ENCODE results near the gene ASCC1. TPM values are rescaled to one million over a fixed set of nuclear protein-coding genes. Genes with fewer than 3 reads are reported as not detected.

Gene ASCC1
- total RNA-seq, 1 donor from 2014 or later, result 26.2 TPM

DNA sequence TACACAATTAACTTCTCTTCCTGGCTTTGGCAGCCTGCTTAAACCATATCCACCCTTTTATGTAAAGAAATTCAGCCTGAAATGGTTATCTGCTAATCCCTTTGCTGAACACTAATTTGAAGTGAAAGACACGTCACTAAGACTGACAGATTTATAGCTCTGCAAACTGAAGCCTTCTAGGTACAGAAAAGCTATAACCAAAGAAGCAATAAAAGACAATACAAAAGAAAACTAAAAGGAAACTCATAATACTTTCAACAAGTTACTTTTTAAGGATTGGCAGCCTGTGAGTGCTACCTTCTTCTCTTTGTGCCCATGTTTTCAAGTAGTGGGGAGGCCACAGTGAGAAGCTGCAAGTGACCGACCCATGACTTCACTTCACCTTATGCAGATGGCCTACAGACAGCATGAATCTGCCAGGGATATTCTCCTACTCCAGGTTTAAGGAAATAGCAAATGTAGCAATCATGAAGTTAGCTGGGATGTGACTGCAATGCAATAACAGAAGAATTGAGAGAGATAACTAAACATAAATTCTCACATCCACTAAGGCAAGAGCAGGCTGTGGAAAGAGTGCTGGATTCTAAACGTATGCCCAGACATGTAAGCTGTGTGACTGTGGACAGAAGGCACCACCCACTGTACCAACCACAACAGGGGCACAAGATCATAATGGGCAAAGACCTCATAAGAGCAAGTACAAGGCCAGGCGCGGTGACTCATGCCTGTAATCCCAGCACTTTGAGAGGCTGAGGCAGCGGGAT is 117.1 kb downstream of the ASCC1 start:
- no peak for DNase-seq (ENCODE audit: low read depth in 2 of 2)

DNA sequence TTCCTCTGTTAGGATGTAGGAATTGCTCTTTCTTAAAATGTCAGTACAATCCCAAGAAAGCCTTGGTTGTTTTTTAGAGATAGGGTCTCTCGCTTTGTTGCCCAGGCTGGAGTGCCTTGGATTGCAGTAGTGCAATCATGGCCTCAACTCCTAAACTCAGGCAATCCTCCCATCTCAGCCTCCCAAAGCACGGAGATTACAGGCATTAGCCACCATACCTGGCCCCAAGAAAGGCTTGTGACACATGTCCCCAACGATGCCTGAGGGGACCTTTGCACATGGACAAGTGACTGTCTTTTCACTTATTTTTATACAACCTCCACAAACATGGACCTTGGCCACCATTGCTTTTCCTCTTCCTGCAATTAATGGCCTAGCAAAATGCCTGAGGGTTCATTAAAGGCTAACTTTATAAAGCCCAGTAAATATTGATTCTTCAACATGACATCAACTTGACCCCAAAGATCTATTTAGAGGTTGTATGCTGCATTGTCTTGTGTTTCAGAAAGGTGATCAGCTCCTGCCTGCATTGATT is 117.7 kb downstream of the ASCC1 start:
- DNase-seq (ENCODE audit: low read depth in 2 of 2), result no peak

DNA sequence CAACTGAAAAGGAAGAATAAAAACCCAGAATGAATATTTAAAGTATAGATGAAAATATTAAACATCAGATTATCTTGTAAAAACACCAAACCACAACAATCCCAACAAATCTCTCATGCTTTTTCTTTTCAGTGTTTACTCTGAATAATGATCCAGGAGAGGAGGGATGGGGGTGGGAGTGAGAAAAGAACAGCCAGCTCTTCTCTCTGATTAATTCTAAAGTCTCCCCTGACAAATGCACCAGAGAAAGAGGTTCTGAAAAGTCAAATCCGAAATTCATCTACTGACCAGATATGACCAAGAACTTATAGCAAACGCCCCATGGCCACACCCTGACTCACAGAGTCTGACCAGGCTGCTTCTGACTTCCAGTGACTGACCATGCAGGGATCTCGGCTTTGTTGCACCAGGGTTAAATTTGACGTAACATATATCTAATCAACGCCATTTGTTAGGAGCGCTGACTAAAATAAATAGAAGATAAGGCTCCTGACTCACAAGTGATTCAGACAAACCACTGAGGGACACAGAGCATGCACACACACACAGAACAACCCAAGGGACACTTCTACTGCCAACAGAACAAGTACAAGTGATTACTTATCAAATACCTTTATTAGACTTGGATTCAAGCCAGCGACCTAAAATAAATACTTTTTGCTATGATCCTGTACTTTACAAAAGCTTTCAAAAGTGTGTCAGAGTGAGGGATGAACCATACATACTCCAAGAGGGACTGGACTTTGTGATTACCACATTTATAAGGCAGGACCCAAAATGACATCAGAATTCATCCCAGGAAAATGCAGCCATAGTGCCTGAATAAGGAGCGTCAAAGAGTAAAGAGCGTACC is 118.4 kb downstream of the ASCC1 start:
- peak in 1 of 2 donors; percentile 60 for DNase-seq (ENCODE audit: low read depth in 2 of 2)

DNA sequence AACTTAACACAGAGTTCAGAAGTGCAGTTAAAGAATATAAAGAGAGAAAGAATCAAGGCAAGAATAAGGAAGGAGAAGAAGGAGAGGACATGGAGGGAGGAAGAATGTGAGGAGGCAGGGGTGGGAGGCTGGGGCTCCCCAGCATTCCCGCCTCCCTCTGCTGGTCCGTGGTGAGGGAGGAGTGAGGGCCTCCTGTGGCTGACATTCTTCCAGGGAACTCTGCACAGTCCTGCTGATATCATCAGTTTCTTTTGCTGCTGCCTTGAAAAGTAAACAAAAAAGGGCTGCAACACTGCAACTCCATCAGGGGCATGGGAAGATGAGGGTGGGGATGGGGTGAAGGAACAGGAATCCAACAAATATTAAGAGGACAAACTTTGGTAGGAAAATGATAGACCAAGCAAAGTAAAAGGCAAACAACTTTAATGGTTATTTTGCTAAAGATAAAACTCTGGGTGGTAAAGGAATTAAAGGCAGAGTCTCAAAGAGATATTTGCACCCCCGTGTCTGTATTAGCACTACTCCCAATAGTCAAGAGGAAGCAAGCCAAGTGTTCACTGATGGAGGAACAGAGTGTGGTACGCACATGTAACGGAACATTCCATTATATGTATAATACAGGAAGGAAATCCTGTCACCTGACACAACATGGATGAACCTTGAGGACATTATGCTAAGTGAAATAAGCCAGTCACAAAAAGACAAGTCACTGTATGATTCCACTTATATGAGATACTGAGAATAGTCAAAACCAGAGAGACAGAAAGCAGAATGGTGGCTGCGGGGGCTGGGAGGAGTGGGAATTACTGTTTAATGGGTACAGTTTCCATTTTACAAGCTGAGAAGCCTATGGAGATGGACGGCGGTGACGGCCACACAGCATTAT is 119.7 kb downstream of the ASCC1 start:
- peak; percentile 10 to 16 for DNase-seq (ENCODE audit: low read depth in 2 of 2)

DNA sequence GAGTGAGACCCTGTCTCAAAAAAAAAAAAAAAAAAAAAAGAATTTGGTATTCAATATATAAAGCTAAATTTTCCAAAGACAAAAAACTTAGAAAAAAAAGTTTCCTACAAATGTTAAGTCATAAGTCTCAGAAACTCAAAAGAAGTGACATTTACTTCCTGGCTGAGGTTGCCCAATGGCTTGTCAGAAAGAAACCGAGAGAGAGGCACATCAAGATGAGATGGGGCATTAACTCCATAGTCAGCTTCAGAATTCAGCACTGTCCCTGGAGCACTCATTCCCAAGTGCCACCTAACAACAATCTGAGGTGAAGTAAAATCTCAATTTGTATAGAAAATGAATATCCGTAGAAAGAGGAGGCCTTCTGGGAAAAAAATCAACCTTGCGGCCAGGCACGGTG is 120.9 kb downstream of the ASCC1 start:
- no peak for DNase-seq (ENCODE audit: low read depth in 2 of 2)

DNA sequence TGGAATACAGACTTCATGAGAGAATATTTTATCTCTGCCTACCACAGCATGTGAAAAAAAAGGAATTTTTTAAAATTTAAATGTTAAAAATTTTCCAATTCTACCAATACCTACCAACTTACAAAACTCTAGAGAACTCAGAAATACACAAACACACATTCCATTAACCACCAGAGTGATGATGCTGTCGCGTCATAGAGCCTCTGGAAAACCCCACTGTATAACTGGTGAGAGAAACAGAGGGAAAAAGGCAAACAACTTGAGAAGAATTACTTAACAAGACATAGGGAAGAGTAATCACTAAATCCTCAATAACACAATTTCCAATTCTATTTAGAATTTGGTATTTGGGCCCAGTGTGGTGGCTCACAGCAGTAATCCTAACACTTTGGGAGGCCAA is 121.5 kb downstream of the ASCC1 start:
- no peak for DNase-seq (ENCODE audit: low read depth in 2 of 2)

DNA sequence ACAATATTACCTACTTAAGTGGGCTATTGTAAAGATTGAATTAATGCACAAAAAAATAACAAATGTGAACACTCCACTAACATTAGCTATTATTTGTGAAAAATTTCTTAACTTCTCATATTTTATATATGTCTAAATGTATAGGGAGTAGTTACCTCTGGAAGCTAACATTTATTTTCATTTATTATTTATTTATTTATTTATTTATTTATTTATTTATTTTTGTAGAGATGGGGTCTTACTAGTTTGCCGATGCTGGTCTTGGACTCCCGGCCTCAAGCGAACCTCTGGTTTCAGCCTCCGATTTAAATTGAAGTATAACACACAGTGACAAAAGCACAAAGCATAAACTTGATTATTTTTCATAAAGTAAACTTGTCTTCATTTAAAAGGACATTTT is 122.6 kb downstream of the ASCC1 start:
- DNase-seq (ENCODE audit: low read depth in 2 of 2), result no peak

DNA sequence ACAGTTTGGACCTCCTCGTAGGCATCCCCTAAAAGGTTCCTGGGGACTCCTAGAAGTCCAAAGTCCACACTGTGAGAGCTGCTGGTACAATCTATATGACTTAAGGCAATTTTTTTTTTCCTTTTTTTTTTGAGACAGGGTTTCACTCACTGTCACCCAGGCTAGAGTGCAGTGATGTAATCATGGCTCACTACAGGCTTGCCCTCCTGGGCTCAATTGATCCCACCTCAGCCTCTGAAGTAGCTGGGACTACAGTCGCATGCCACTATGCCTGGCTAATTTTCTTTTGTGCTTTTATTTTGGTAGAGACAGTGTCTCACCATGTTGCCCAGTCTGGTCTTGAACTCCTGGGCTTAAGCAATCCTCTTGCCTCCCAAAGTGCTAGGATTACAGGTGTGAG is 123.1 kb downstream of the ASCC1 start:
- DNase-seq (ENCODE audit: low read depth in 2 of 2), result no peak

DNA sequence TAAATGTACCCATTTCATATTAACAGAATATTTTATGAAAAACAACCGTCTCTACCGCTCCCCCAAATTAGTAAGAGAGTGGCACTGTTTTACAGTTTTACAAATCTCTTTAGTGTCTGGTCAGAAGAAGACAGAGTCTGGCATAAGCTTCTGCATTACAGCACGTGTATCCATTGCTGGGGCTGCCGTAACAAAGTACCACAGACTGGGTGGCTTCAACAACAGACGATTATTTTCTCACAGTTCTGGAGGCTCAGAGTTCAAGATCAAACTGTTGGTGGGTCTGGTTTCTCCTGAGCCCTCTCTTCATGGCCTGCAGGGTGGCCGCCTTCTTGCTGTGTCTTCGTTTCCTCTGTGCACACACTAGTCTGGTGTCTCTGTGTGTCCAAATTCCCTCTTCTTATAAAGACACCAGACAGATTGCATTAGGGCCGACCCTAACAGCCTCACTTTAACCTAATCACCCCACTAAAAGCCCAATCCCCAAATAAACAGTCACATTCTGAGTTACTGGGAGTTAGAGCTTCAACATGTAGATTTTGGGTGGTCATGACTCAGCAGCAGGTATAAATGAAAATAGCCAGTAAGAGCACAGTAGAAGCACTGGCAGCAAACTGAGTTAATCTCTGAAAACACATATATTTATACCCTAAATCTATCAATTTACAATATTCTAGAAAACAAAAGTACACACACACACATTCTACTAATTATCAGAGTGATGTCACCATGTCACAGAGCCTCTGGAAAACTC is 123.7 kb downstream of the ASCC1 start:
- DNase-seq (ENCODE audit: low read depth in 2 of 2), result no peak

DNA sequence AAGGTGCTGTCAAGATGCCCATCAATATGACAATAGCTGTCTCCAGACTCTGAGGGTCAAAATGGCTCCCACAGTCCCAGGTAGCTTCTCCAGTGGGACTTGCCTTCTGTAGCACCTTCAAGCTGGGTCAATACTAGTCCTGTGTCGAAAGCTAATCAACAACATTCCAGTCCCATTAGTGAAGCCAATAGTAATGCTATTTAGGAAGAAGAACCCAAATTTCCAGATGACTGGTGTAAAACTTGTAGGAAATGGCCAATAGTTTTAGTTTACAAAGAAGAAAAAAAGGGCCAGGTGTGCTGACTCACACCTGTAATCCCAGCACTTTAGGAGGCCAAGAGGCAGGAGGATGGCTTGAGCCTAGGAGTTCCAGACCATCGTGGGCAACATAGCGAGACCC is 125.8 kb downstream of the ASCC1 start:
- no peak for DNase-seq (ENCODE audit: low read depth in 2 of 2)

DNA sequence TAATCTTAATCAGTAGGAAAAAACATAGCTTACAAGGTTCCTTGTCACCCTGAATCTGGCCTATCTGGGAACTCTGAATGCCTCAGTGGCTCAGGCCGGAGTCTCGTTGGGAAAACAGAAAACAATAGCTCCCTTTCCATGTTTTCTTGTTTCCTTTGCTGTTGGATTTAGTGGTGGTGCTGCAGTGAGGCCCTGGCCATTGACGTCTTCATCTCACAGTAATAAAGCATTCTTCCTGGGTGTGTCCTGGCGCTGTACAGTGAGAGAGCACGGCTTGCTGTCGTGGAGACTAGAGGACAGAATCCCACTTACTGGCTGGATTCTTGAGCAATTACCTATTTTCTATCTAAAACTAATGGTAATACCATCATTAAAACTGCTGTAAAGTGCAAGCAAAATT is 126.5 kb downstream of the ASCC1 start:
- no peak for DNase-seq (ENCODE audit: low read depth in 2 of 2)

DNA sequence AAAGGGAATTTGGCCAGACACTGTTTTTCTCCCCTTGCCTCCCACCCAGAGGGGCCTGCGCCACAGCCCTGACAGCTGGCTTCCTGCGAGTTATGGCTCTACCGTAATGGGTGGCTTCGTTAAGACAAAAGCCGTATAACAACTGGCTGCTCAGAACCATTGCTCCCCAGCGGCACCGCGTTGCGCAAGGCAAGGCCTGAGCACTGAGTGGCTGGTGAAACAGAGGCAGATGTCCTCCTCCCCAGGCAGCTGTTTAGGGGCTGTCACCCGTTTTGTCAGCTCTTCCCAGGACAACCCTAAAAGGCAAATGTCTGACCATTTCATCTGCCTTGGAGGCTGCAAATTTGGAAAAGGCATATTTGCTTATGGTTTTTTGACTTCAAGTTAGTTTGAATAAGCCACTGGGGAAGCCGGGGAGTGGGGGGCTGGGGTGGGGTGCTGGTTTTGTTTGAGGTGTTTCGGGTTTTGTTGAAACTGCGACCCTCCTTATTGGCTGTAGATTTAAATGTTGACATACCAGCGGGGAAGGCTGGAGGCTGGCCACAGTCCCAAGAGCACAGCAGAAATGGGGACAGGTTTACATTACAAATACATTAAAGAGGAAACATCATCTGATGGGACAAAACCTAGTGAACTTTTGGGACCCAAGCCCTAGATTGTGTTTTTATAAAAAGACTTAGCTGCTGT is 127.0 kb downstream of the ASCC1 start:
- no peak for DNase-seq (ENCODE audit: low read depth in 2 of 2)

DNA sequence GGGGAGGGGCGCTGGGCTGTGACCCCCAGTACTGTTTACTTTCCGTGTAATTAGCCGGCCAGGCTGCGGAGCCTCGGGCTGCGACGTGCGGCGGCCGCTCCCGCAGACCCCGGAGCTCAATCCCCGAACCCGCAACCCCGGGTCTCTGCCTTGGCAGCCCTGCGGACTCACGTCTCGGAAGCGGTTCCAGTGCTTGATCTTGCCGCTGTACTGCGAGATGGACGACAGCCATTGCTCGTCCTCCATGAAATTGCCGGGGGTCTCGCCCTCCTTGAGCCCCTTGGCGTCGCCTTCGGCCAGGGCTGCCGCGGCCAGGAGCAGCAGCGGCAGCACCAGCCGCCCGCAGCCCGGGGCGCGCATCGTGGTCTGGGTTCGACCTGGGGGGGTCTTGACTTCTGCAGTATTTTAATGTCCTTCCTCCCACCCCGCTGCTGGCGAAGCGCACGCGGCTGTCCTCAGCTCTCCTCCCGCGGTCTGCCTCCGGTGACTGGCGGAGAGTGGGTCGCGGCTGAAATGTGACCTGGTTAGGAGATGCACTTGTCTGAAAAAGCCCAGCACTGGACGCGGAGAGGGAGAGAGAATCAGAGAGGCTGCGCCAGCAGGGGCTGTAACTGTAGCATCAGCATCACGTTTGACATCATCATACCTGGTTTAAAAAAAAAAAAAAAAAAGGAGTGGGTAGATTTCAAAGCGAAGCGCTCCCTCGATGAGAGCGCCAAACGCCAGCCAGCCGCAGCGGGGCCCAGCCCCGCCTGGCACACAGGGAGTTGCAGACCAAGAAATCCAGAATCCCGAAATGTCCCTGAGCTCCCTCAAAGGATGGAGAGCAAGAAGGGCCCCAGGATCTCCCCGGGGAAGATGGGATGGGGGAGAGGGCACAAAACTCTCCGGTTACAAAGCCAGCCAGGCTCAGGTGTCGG is 127.8 kb downstream of the ASCC1 start, which contains the start of gene SPOCK2:
Gene SPOCK2 (minus strand): TSS at position 583 of the 920 bp plus-strand sequence. CDS start 223 bp downstream, at position 360.
- no peak for DNase-seq (ENCODE audit: low read depth in 2 of 2)

DNA sequence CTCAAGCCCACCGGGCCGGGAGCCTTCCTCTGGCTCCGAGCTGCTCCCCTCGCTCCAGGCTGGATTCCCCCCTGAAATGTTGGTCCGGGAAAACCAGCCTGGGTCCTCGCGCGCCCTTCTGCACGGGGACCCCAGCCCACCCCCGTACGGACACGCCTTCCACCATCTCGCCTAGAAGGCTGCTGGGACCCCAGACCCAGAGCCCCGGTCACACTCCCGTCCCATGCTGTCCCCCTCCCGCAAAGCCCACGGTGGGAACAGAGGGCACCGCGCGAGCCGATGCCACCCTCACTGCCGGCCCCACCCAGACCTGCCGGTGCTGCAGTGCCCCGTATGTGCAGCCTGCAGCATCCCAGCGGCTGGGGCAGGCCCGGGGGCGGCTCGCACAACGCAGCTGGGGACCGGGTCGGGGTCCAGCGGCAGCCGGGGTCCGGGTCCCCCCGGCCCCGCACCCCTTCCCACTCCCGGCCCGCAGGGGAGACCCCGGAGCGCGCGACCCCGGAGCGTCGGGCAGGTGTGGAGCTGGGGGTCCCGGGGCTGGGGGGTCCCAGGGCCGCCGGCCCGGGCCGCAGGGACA is 128.6 kb downstream of the ASCC1 start:
- no peak for DNase-seq (ENCODE audit: low read depth in 2 of 2)

DNA sequence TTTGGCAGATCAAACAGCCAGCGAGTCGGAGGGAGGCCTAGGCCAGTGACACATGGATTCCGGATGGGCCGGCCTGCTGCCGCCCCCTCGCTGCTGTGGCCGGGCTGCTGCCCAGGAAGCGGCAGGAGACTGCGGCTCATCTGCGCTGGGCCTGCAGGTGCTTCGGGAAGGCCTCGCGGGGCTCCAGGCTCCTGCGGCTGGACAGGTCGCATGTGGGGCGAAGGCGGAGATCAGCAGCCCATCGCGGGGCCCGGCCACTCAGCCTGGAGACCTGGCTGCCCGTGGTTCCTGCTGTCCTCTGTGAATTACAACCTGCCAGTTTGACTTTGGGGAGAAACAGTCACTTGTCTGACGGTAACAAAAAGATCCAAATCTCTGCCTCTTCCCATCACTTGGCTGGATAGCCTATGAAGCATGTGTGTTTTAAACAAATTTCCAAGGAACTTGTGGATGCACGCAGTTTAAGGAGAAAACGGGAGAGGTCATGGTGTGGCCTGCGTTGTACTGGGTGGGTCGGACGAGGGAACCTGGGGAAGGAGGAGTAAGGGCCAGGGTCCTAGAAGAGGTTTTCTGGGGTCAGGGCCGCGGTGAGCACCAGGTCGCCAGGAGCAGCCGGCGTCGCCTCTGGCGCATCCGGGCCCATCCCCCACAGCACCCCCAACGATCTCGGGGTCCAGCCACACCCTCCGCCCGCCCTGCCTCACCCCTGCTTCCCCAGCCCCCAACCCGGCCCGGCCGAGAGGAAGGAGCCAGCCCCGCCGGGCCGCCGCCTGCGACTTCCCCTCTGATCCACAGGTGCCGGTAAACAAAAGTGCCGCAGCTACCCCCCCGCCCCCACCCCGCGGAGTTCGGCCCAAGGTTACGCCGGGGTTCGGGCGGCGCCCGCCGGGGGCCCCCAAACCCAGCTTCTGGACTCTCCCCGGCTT is 129.3 kb downstream of the ASCC1 start:
- DNase-seq (ENCODE audit: low read depth in 2 of 2), result peak in 1 of 2 donors; percentile 36

DNA sequence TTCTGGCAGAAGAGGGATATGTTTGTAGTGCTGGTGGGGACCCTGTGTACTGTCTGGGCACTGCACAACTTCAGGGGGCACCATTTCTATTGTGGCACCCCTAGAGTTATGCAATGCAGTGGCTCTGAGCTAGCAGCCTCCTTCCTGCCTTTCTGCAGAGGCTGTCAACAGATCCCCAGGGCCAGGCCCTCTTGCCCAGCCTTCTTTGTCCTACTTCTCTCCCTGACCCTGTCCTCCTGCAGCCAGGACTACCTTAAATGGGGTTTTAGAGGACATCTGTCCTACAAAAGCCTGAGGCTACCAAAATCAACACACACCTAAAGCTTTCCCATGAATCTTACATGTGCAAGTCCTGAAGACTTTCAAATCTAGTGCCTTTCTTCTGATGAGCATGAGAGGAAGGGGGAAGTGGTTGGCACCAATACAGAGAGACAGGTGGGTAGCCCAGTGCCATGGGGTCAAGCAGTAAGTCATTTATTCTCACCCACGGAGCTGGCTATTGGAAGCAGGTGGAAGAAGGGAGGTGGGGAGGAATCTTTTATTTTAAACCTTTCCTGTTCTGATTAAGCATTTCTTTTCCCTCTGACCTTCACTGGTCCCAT is 130.1 kb downstream of the ASCC1 start:
- DNase-seq (ENCODE audit: low read depth in 2 of 2), result no peak

DNA sequence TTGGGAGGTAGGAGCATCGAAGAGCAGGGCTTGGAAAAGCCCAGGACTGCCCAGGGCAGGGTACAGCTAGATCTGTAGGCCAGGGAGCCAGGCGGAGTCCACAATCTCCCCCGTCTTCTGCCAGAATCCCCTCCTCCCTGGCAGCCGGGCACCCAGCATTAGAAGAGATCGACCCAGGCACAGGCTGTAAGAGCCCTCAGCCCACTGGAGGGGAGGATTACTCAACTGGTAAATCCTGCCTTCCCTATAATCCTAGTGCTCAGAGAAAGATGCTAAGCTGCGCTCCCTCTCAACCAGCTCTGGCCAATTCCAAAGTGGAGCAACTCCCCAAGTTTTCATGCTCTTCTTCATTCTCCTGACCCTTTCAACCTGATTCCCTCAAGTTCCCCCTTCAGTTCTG is 130.9 kb downstream of the ASCC1 start:
- no peak for DNase-seq (ENCODE audit: low read depth in 2 of 2)

Measured in dermis microvascular lymphatic vessel endothelial cell (primary cell).